Activated CD4-positive, alpha-beta T cell treated with anti-CD3 and anti-CD28 coated beads, Interleukin-2, amount 50 U/mL, for 4 hours (primary cell): ENCODE results near the gene ALDH3B1.

Source experiments
- DNase-seq, 2 experiments: peaks; one replicate each; pipeline ENCODE4 v3.0.0-alpha.2; 2020

Gene ALDH3B1

DNA sequence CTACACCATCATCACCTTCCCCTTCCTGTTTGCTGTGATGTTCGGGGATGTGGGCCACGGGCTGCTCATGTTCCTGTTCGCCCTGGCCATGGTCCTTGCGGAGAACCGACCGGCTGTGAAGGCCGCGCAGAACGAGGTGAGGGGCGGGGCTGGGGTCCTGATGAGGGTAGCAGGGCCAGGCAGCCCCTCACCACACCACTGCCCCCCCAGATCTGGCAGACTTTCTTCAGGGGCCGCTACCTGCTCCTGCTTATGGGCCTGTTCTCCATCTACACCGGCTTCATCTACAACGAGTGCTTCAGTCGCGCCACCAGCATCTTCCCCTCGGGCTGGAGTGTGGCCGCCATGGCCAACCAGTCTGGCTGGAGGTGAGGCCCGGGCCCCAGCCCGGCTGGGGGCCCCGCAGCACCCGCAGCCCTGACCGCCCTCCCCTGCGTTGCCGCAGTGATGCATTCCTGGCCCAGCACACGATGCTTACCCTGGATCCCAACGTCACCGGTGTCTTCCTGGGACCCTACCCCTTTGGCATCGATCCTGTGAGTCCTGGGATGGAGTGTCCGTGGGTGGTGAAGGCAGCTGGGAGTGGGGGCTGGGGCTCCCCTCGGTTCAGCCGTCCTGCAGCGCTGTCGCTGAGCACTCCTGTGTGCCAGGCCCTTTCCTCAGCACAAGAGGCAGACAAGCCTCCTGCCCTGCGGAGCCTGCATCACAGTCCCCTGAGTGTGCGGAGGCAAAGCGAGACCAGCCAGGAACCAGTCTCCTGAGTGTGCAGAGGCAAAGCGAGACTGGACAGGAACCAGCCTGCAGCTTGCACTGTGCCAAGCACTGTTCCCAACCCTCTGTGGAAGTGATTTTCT, 37.5 kb downstream of the ALDH3B1 start:
- no peak for DNase-seq

DNA sequence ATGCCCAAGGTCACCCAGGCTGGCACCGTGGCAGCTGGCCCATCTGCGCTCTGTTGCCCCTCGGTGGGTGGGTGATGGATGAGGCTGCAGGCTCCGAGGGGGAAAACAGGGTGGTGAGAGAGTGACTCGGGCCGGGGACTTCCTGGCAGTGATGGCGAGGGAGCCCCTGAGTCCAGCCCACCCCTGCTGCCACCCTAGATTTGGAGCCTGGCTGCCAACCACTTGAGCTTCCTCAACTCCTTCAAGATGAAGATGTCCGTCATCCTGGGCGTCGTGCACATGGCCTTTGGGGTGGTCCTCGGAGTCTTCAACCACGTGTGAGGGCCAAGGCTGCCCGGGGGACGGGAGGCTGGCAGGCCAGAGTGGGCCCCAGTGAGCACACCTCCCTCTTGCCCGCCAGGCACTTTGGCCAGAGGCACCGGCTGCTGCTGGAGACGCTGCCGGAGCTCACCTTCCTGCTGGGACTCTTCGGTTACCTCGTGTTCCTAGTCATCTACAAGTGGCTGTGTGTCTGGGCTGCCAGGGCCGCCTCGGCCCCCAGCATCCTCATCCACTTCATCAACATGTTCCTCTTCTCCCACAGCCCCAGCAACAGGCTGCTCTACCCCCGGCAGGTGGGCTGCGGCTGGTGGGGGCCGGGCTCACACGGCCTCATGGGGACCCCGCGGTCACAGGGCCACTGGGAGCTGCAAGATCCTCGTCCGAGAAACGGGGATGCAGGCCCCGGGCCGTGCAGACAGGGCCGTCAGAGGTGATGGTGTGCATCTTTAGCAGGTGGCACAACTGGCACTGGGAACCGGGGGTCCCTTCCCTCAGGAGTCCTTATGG, 38.8 kb downstream of the ALDH3B1 start:
- no peak for DNase-seq

- no peak for DNase-seq
These were observed 39.6 kb downstream of the ALDH3B1 start for GRCh38 chr11:68049509-68050370.

DNA sequence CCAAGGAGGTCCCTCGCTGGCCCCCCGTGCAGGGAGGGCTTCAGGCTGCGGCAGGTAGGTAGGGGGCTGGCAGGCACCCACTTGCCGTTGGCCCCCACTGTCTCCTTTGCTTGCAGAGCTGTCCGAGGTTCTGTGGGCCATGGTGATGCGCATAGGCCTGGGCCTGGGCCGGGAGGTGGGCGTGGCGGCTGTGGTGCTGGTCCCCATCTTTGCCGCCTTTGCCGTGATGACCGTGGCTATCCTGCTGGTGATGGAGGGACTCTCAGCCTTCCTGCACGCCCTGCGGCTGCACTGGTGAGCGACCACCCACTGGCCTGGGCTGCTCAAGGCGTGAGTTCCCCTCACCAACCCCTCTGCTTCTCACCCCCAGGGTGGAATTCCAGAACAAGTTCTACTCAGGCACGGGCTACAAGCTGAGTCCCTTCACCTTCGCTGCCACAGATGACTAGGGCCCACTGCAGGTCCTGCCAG, 40.3 kb downstream of the ALDH3B1 start:
- no peak for DNase-seq

GRCh38 chr11:68051191-68052136, 41.3 kb downstream of the ALDH3B1 start:
- no peak for DNase-seq

- no peak for DNase-seq
These were observed 42.2 kb downstream of the ALDH3B1 start for GRCh38 chr11:68052137-68052873.

DNA sequence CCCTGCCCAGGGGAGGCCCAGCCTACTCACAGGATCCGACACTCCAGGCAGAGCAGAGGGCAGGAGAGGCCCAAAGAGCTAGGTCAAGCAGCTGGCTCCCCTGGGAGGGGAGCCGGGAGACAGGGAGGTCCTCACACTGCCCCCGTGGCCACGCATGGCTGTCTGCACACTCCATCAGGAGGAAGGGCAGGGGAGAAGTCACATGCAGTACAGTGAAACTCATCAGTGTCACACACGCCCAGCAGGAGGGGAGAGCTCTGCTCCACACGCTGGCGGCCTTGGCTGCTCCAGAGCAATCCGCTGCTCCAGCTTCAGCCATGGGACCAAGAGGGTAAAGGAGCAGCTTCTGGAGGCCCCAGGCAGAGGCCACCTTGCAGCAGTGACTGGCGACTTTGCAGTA, 43.0 kb downstream of the ALDH3B1 start:
- DNase-seq = no peak

GRCh38 chr11:68053981-68054812, 44.1 kb downstream of the ALDH3B1 start:
- DNase-seq = no peak

DNA sequence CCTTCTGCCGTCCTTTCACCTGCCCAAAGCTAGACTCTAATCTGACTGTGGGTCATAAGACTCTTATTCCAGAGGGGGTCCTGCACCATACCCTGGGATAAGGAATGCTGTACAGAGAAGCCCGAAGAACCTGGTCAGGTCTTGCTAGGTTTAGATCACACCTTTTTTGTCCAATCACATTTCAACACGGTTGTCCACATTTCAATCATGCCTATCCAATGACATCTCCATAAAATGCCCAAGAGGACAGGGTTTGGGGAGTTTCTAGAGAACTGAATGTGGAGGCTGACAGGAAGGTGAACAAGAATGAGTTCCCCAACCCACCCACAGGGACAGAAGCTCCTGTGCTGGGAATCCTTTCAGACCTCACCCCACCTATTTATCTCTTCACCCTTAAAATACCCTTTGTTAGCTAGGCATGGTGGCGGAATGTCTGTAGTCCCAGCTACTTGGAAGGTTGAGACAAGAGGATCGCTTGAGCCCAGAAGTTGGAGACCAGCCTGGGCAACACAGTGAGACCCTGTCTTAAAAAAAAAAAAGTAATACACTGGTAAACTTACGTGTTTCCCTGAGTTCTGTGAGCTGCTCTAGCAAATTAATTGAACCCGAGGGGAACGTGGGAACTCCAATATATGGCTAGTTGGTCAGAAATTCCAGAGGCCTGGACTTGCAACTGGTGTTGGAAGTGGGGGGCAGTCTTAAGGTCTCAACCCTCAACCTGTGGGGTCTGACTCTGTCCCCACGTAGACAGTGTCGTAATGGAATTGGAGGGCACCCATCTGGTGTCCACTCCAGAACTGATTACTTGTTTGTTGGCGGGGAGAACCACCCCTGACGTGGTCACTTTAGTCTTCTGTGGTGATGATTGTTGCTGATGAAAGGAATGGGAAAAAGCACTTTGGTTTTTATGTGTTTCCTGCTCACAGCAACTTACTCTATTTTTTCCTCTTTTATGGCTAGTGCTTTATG, 46.5 kb downstream of the ALDH3B1 start:
- DNase-seq = no peak

- no peak for DNase-seq
These were observed 47.7 kb downstream of the ALDH3B1 start for GRCh38 chr11:68057807-68058206.

- no peak for DNase-seq
These were observed 51.4 kb downstream of the ALDH3B1 start for GRCh38 chr11:68061508-68061907.

GRCh38 chr11:68064926-68065325, 54.8 kb downstream of the ALDH3B1 start:
- no peak for DNase-seq

- no peak for DNase-seq
These were observed 55.7 kb downstream of the ALDH3B1 start for GRCh38 chr11:68065841-68066240.

- DNase-seq = no peak
These were observed 56.6 kb downstream of the ALDH3B1 start for GRCh38 chr11:68066742-68067141.

- DNase-seq = no peak
These were observed 57.9 kb downstream of the ALDH3B1 start for GRCh38 chr11:68067991-68068390.

- no peak for DNase-seq
These were observed 61.3 kb downstream of the ALDH3B1 start for GRCh38 chr11:68071281-68072048.

DNA sequence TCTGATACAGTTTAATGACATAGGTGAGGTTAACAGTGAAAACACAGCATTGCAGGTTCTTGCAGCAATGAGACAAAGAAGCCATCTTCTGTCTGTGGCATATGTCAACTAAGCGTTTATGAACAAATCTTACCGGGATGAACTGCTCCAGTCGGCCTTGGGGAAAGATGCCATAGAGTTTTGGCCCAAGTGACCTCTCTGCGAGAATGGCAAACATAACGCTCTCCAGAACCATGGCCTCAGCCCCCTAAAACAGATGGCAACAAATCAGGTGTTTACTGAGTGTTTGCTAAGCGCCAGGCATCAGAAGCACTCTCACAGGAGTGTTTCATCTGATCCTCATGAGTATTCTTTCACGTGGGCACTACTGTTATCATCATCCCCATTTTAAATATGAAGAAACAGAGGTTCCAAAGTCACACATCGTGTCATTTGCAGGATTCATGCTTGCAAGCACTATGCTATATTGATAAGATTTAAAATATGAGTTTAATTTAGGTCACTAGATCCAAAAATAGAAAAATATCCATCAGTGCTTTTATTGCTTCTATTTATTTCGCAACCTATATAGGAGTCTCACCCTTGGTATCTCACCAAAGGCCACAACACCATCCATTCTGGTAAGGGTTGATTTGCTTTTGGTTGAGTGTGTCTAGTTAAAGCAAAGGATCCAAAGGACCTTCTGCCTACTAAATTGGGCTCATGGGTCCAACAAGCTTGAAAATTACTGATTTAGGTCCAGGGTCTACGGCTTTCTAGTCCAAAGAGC, 64.6 kb downstream of the ALDH3B1 start:
- no peak for DNase-seq
